ENCODE results near the gene SDK2. TPM values are rescaled to one million over a fixed set of nuclear protein-coding genes. Genes with fewer than 3 reads are reported as not detected.

SDK2 gene
- total and polyA plus RNA-seq, 2 experiments from 2014 or later = 0.74 to 5.1 TPM

DNA sequence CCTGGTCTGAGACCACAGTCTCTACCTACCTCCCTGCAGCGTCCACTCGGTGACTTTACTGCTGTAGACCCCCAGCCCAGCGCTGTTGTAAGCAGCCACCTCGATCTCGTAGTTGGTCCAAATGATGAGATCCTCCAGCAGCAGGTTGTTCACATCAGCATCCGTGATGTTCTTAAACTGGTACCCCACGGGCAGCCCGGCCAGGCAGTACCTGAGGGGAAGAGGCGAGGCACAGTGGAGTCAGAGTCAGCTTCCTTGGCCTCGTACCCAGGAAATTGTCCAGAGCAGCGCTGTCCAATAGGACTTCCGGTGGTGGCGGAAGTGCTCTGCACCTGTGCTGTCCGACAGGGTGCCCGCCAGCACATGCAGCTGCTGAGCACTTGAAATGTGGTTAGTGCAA is 228.5 kb downstream of the SDK2 start:
- no peaks in the 10 kb centered on the region for H3K4me1 Mint-ChIP-seq
- no peak for ATAC-seq
- H3K9me3 Mint-ChIP-seq = peaks cover 17% of the 10 kb centered on the region; the same call in 2 of the 3 replicates
- no peaks in the 10 kb centered on the region for H3F3A ChIP-seq (replicated peaks; ENCODE audit: low read depth)
- no peak overlapping the region for H3K4me3 Mint-ChIP-seq
- DNase-seq (ENCODE audit: low spot score) = no peak
- H3K27ac Mint-ChIP-seq = no peak overlapping the region
- no peaks in the 10 kb centered on the region for H4K20me1 ChIP-seq (replicated peaks; ENCODE audit: insufficient read depth)
- H3K27me3 Mint-ChIP-seq (ENCODE audit: insufficient read depth, low read depth, poor library complexity) = peaks cover 20% of the 10 kb centered on the region
- no peaks in the 10 kb centered on the region for H3K79me2 ChIP-seq (replicated peaks; ENCODE audit: insufficient read depth)
- H3K4me1 ChIP-seq (ENCODE audit: insufficient read depth) = no peaks in the 10 kb centered on the region
- no peak overlapping the region for H3K4me3 ChIP-seq
- H2AFZ ChIP-seq = no peak overlapping the region
- no peak overlapping the region for H3K27ac ChIP-seq (ENCODE audit: low read depth)
- H3K36me3 Mint-ChIP-seq (ENCODE audit: low read depth) = peaks cover 15% of the 10 kb centered on the region
- H3K9me2 ChIP-seq (ENCODE audit: insufficient read depth) = no peaks in the 10 kb centered on the region
- no peaks in the 10 kb centered on the region for H3K27me3 ChIP-seq (ENCODE audit: insufficient read depth)
- no peaks in the 10 kb centered on the region for H3K36me3 ChIP-seq (ENCODE audit: insufficient read depth)
- no peak overlapping the region for H3K4me2 ChIP-seq
- TF ChIP-seq POLR2AphosphoS5 (IDR thresholded peaks at IDR 0.05; ENCODE audit: low read depth) (no peak), EZH2phosphoT487 (IDR thresholded peaks at IDR 0.05; ENCODE audit: unreplicated experiment) (no peak), EZH2 (IDR thresholded peaks at IDR 0.05; ENCODE audit: low read depth, unreplicated experiment) (no peak), ZNF331 (CRISPR knock-in tag; IDR thresholded peaks at IDR 0.05; ENCODE audit: low read depth) (no peak), CREB1 (CRISPR knock-in tag; IDR thresholded peaks at IDR 0.05; ENCODE audit: low read depth) (no peak), ZNF114 (CRISPR knock-in tag; IDR thresholded peaks at IDR 0.05) (no peak), STAT1 (IDR thresholded peaks at IDR 0.05; ENCODE audit: unreplicated experiment) (no peak), NANOG (IDR thresholded peaks at IDR 0.05; ENCODE audit: borderline replicate concordance) (no peak), JUNB (IDR thresholded peaks at IDR 0.05; ENCODE audit: unreplicated experiment) (no peak)
- TF ChIP-seq, protein P1, sequence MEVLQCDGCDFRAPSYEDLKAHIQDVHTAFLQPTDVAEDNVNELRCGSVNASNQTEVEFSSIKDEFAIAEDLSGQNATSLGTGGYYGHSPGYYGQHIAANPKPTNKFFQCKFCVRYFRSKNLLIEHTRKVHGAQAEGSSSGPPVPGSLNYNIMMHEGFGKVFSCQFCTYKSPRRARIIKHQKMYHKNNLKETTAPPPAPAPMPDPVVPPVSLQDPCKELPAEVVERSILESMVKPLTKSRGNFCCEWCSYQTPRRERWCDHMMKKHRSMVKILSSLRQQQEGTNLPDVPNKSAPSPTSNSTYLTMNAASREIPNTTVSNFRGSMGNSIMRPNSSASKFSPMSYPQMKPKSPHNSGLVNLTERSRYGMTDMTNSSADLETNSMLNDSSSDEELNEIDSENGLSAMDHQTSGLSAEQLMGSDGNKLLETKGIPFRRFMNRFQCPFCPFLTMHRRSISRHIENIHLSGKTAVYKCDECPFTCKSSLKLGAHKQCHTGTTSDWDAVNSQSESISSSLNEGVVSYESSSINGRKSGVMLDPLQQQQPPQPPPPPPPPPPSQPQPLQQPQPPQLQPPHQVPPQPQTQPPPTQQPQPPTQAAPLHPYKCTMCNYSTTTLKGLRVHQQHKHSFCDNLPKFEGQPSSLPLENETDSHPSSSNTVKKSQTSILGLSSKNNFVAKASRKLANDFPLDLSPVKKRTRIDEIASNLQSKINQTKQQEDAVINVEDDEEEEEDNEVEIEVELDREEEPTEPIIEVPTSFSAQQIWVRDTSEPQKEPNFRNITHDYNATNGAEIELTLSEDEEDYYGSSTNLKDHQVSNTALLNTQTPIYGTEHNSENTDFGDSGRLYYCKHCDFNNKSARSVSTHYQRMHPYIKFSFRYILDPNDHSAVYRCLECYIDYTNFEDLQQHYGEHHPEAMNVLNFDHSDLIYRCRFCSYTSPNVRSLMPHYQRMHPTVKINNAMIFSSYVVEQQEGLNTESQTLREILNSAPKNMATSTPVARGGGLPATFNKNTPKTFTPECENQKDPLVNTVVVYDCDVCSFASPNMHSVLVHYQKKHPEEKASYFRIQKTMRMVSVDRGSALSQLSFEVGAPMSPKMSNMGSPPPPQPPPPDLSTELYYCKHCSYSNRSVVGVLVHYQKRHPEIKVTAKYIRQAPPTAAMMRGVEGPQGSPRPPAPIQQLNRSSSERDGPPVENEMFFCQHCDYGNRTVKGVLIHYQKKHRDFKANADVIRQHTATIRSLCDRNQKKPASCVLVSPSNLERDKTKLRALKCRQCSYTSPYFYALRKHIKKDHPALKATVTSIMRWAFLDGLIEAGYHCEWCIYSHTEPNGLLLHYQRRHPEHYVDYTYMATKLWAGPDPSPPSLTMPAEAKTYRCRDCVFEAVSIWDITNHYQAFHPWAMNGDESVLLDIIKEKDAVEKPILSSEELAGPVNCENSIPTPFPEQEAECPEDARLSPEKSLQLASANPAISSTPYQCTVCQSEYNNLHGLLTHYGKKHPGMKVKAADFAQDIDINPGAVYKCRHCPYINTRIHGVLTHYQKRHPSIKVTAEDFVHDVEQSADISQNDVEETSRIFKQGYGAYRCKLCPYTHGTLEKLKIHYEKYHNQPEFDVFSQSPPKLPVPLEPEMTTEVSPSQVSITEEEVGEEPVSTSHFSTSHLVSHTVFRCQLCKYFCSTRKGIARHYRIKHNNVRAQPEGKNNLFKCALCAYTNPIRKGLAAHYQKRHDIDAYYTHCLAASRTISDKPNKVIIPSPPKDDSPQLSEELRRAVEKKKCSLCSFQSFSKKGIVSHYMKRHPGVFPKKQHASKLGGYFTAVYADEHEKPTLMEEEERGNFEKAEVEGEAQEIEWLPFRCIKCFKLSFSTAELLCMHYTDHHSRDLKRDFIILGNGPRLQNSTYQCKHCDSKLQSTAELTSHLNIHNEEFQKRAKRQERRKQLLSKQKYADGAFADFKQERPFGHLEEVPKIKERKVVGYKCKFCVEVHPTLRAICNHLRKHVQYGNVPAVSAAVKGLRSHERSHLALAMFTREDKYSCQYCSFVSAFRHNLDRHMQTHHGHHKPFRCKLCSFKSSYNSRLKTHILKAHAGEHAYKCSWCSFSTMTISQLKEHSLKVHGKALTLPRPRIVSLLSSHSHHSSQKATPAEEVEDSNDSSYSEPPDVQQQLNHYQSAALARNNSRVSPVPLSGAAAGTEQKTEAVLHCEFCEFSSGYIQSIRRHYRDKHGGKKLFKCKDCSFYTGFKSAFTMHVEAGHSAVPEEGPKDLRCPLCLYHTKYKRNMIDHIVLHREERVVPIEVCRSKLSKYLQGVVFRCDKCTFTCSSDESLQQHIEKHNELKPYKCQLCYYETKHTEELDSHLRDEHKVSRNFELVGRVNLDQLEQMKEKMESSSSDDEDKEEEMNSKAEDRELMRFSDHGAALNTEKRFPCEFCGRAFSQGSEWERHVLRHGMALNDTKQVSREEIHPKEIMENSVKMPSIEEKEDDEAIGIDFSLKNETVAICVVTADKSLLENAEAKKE (CRISPR knock-in tag; IDR thresholded peaks at IDR 0.05) = no peak
- TF ChIP-seq, protein P2, sequence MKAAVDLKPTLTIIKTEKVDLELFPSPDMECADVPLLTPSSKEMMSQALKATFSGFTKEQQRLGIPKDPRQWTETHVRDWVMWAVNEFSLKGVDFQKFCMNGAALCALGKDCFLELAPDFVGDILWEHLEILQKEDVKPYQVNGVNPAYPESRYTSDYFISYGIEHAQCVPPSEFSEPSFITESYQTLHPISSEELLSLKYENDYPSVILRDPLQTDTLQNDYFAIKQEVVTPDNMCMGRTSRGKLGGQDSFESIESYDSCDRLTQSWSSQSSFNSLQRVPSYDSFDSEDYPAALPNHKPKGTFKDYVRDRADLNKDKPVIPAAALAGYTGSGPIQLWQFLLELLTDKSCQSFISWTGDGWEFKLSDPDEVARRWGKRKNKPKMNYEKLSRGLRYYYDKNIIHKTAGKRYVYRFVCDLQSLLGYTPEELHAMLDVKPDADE (IDR thresholded peaks at IDR 0.05) = no peak
- TF ChIP-seq, protein P3, sequence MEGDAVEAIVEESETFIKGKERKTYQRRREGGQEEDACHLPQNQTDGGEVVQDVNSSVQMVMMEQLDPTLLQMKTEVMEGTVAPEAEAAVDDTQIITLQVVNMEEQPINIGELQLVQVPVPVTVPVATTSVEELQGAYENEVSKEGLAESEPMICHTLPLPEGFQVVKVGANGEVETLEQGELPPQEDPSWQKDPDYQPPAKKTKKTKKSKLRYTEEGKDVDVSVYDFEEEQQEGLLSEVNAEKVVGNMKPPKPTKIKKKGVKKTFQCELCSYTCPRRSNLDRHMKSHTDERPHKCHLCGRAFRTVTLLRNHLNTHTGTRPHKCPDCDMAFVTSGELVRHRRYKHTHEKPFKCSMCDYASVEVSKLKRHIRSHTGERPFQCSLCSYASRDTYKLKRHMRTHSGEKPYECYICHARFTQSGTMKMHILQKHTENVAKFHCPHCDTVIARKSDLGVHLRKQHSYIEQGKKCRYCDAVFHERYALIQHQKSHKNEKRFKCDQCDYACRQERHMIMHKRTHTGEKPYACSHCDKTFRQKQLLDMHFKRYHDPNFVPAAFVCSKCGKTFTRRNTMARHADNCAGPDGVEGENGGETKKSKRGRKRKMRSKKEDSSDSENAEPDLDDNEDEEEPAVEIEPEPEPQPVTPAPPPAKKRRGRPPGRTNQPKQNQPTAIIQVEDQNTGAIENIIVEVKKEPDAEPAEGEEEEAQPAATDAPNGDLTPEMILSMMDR (conservative IDR thresholded peaks at IDR 0.05; ENCODE audit: low read depth in 2 of 2) = no peak
- TF ChIP-seq, protein P4, sequence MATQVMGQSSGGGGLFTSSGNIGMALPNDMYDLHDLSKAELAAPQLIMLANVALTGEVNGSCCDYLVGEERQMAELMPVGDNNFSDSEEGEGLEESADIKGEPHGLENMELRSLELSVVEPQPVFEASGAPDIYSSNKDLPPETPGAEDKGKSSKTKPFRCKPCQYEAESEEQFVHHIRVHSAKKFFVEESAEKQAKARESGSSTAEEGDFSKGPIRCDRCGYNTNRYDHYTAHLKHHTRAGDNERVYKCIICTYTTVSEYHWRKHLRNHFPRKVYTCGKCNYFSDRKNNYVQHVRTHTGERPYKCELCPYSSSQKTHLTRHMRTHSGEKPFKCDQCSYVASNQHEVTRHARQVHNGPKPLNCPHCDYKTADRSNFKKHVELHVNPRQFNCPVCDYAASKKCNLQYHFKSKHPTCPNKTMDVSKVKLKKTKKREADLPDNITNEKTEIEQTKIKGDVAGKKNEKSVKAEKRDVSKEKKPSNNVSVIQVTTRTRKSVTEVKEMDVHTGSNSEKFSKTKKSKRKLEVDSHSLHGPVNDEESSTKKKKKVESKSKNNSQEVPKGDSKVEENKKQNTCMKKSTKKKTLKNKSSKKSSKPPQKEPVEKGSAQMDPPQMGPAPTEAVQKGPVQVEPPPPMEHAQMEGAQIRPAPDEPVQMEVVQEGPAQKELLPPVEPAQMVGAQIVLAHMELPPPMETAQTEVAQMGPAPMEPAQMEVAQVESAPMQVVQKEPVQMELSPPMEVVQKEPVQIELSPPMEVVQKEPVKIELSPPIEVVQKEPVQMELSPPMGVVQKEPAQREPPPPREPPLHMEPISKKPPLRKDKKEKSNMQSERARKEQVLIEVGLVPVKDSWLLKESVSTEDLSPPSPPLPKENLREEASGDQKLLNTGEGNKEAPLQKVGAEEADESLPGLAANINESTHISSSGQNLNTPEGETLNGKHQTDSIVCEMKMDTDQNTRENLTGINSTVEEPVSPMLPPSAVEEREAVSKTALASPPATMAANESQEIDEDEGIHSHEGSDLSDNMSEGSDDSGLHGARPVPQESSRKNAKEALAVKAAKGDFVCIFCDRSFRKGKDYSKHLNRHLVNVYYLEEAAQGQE (IDR thresholded peaks at IDR 0.05; ENCODE audit: unreplicated experiment) = no peak
